T-cell (primary cell): Measurements from ENCODE around the gene DOP1A. TPM values are rescaled to one million over a fixed set of nuclear protein-coding genes. Genes with fewer than 3 reads are reported as not detected.

Source experiments
- ATAC-seq, 4 experiments: fragments of 200-7000 bp in 3 of 4; fragments of 150-1000 bp in 1 of 4; cut with Tn5 transposase; replicated peaks in 1 of 4; 1 replicate in 3 of 4; 2 replicates in 1 of 4; pipeline ENCODE4 v1.10.0; 2021; ENCODE audit warnings: moderate library complexity in 3 of 4, mild to moderate bottlenecking in 2 of 4, moderate number of reproducible peaks in 1 of 4
- CTCF ChIA-PET, 2 donors: fragments of 300-600 bp; sonication (Branson Sonifier 250); formaldehyde crosslinking; loops; one replicate each; lab custom pipeline; 2022; ENCODE audit warnings: antibody characterized with exemption in 2 of 2; lab: Charles Lee
- POLR2A ChIA-PET, 2 donors: fragments of 300-600 bp; sonication (Branson Sonifier 250); formaldehyde crosslinking; loops; one replicate each; lab custom pipeline; 2022; ENCODE audit warnings: antibody characterized with exemption in 2 of 2; lab: Charles Lee
- DNase-seq, 35 experiments: peaks; one replicate each; pipeline versions ENCODE4 v3.0.0 to v3.0.0-alpha.2; 2013 to 2023
- H3K27ac ChIP-seq: one replicate; pipeline ENCODE4 v1.5.1; 2013; ENCODE audit warnings: low read length
- H3K27me3 ChIP-seq, 2 experiments: replicated peaks in 1 of 2; 1 replicate in 1 of 2; 2 replicates in 1 of 2; pipeline versions ENCODE4 v1.6.1 to v1.7.0; 2013; ENCODE audit warnings: low read length in 1 of 2, mixed read lengths in 1 of 2; ENCODE audit not compliant: control insufficient read depth in 2 of 2, insufficient read depth in 2 of 2; ENCODE audit errors: extremely low read depth in 1 of 2
- H3K36me3 ChIP-seq, 2 donors: 1 replicate in 1 of 2; 2 replicates in 1 of 2; pipeline versions ENCODE4 v1.6.1 to v1.7.0; 2013; ENCODE audit warnings: low read length in 1 of 2; ENCODE audit not compliant: control insufficient read depth in 2 of 2, insufficient read depth in 1 of 2; ENCODE audit errors: extremely low read depth in 1 of 2
- H3K4me1 ChIP-seq, 2 experiments: 1 replicate in 1 of 2; 2 replicates in 1 of 2; pipeline versions ENCODE4 v1.6.1 to v1.7.0; 2013; ENCODE audit warnings: low read length in 2 of 2, mixed read lengths in 1 of 2; ENCODE audit not compliant: insufficient read depth in 2 of 2, control insufficient read depth in 1 of 2; ENCODE audit errors: extremely low read depth in 1 of 2
- H3K4me3 ChIP-seq, 2 donors: 1 replicate in 1 of 2; 2 replicates in 1 of 2; pipeline versions ENCODE4 v1.5.1 to v1.7.0; 2013; ENCODE audit warnings: mild to moderate bottlenecking in 2 of 2, low read length in 1 of 2, moderate library complexity in 1 of 2; ENCODE audit not compliant: control insufficient read depth in 1 of 2; ENCODE audit errors: extremely low read depth in 1 of 2
- H3K9me3 ChIP-seq: 2 replicates; pipeline ENCODE4 v1.7.0; 2013
- H3K27ac Mint-ChIP-seq, 2 donors: one replicate each; pipeline ENCODE4 v1.8.0; 2020 to 2021; ENCODE audit warnings: mild to moderate bottlenecking in 2 of 2, mixed read lengths in 2 of 2
- H3K27me3 Mint-ChIP-seq, 2 donors: one replicate each; pipeline ENCODE4 v1.8.0; 2021 to 2022; ENCODE audit warnings: mixed read lengths in 2 of 2
- H3K36me3 Mint-ChIP-seq: one replicate; pipeline ENCODE4 v1.8.0; 2021; ENCODE audit warnings: mixed read lengths
- H3K4me1 Mint-ChIP-seq, 3 donors: one replicate each; pipeline ENCODE4 v1.8.0; 2020 to 2022; ENCODE audit warnings: mixed read lengths in 3 of 3, mild to moderate bottlenecking in 1 of 3
- H3K4me3 Mint-ChIP-seq, 3 donors: one replicate each; pipeline ENCODE4 v1.8.0; 2020 to 2022; ENCODE audit warnings: mild to moderate bottlenecking in 3 of 3, mixed read lengths in 3 of 3, moderate library complexity in 3 of 3
- H3K9me3 Mint-ChIP-seq, 3 donors: one replicate each; pipeline ENCODE4 v1.8.0; 2020 to 2022; ENCODE audit warnings: mixed read lengths in 3 of 3
- WGBS: methylation state at CpG from one replicate; pipeline ENCODE4 v1.1.5; 2013; ENCODE audit warnings: missing lambda C conversion rate; ENCODE audit not compliant: insufficient coverage; 5-methylcytosine and 5-hydroxymethylcytosine counted together
- total RNA-seq, 35 experiments: library from RNA in 6 of 35; stranded (reverse) in 6 of 35; fragments of 120-200 nt in 1 of 35; gene quantifications; one replicate each; pipeline versions ENCODE4 v1.2.1 to v1.2.4 and lab custom pipeline; 2013 to 2026

DOP1A gene, protein sequence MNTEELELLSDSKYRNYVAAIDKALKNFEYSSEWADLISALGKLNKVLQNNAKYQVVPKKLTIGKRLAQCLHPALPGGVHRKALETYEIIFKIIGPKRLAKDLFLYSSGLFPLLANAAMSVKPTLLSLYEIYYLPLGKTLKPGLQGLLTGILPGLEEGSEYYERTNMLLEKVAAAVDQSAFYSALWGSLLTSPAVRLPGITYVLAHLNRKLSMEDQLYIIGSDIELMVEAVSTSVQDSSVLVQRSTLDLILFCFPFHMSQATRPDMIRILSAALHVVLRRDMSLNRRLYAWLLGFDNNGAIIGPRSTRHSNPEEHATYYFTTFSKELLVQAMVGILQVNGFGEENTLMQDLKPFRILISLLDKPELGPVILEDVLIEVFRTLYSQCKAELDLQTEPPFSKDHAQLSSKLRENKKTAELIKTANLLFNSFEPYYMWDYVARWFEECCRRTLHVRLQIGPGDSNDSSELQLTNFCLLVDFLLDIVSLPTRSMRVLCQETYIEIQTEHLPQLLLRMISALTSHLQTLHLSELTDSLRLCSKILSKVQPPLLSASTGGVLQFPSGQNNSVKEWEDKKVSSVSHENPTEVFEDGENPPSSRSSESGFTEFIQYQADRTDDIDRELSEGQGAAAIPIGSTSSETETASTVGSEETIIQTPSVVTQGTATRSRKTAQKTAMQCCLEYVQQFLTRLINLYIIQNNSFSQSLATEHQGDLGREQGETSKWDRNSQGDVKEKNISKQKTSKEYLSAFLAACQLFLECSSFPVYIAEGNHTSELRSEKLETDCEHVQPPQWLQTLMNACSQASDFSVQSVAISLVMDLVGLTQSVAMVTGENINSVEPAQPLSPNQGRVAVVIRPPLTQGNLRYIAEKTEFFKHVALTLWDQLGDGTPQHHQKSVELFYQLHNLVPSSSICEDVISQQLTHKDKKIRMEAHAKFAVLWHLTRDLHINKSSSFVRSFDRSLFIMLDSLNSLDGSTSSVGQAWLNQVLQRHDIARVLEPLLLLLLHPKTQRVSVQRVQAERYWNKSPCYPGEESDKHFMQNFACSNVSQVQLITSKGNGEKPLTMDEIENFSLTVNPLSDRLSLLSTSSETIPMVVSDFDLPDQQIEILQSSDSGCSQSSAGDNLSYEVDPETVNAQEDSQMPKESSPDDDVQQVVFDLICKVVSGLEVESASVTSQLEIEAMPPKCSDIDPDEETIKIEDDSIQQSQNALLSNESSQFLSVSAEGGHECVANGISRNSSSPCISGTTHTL (N-terminal part only)
- total RNA-seq (10 to 100 TPM; 19.0 to 26.8 (median 25.5) TPM), total RNA-seq (lab: John Stamatoyannopoulos, UW) (26.2 to 118 (median 64.1) reads per million in 29 experiments)
- 44.6 TPM for total RNA-seq (2013)

DNA sequence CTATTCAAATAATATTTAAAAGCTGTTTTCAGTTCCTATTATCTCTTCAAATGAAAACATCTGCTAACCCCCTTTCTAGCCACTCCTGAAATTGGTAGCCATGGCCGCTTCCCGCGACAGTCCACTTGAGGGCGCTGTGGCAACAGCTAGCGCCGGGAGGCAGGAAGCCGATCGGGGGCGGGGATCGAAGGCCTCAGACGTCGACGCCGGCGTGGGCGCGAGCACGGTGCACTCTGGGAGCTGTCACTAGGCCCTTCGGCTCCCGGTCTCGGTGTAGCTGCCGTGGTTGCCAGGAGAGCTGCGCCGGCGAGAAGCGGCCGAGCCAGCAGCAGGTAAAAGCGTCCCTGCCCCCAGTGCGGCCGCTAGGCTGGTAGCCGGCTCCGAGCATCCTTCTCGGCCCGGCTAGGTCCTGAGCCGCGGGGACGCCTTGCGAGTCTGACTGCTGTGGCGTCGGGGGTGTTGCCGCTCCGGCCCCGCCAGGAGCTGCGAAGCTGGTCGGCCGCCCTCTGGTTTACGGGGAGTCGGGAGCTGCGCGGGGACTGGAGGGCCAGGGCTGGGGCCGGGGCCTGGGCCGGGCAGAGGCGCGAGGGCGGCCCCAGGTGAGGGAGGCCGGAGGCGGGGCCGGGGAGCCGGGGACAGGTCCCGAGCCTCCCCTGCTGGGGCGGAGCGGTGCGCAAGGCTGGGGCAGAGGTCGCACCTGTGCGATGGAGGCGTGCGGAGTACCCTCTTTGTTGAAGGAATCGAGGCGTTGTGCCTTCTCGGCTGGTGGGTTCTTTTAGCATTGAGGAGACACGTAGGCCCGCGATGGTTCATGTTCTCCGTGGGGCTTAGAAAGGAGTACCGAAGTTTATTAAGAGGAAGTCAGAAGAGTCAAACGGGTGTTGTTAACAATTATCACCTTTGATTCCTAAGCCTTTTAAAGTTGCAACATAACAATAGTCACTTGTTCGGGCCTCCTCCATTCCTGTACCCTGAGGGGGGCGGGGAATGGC, at the start of gene DOP1A:
TSS of gene DOP1A (plus strand) at position 224 of the 992 bp plus-strand sequence. CDS start 29,307 bp downstream, outside the sequence.
- Histone ChIP-seq H3K4me1 (peaks cover 8 to 22% of the 10 kb centered on the region in 2 experiments), H3K4me3 (peak within 1 kb of the TSS; percentile 86 to 91), H3K27ac (peak within 1 kb of the TSS; percentile 82), H3K9me3 (no peaks in the 10 kb centered on the region), H3K36me3 (no peaks in the 10 kb centered on the region), H3K27me3 (no peaks in the 10 kb centered on the region)
- Mint-ChIP-seq H3K27me3 (no peaks in the 10 kb centered on the region), H3K4me1 (peaks cover 37 to 63% (median 53%) of the 10 kb centered on the region in 3 donors), H3K4me3 (peak within 1 kb of the TSS; percentile 90 to 93 (median 91)), H3K9me3 (no peaks in the 10 kb centered on the region), H3K36me3 (no peaks in the 10 kb centered on the region), H3K27ac (peak within 1 kb of the TSS; percentile 88 to 91)
- DNase-seq (peak; percentile 90 to 98 (median 95)), ATAC-seq (peak; percentile 88 to 92 (median 90))
- ChIA-PET POLR2A (interaction anchor here (0.6 to 1.2 kb wide), 3 partner anchors 367 to 992 kb away, joined by 3 to 4 read pairs (median 3); no protein-coding TSS in a partner anchor), CTCF (interaction anchor here (0.6 to 4.4 kb wide), 52 partner anchors 8 to 1160 kb away, joined by 3 to 52 read pairs (median 5); partner anchors contain the start of genes CEP162 (in 1 of the 2), CYB5R4 (in 1 of the 2), IBTK (in 1 of the 2) and PGM3 (in 1 of the 2))
- under 1% methylated on average over 66 of the region's 78 CpGs for WGBS

DNA sequence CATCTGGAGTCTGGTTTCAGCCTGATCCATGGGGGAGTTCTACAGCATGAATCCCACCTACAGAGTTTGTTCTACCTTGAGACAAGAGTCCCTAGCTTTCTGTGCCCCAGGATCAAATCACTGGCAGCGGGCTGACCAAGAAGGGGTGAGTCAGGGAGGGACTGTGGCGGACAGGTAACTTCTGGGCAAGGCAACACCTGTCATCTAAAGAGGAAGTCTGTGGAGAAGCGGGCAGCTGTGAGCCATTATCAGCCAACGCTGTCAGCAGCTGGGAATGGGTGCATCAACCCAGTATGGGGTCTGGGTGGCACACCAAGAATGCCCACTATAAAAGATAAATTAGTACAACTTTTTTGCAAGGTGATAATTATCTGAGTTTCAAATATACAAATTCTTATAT, 47.7 kb upstream of the DOP1A start:
- no peaks in the 10 kb centered on the region for H3K27me3 ChIP-seq
- DNase-seq, result no peak
- peaks cover 0 to 23% of the 10 kb centered on the region in 2 donors for H3K36me3 ChIP-seq
- Mint-ChIP-seq H3K9me3 (peaks cover 0 to 5% (median 4%) of the 10 kb centered on the region in 3 donors), H3K4me1 (no peaks in the 10 kb centered on the region), H3K4me3 (no peak overlapping the region), H3K27ac (no peak overlapping the region), H3K36me3 (peaks cover 67% of the 10 kb centered on the region), H3K27me3 (no peaks in the 10 kb centered on the region)
- no peak for ATAC-seq
- 90% methylated on average over 2 of the region's 4 CpGs for WGBS
- no peaks in the 10 kb centered on the region for H3K4me1 ChIP-seq
- CTCF ChIA-PET, result no interaction called here
- POLR2A ChIA-PET, result no interaction called here
- no peak overlapping the region for H3K4me3 ChIP-seq
- H3K9me3 ChIP-seq, result no peaks in the 10 kb centered on the region
- H3K27ac ChIP-seq, result no peak overlapping the region

DNA sequence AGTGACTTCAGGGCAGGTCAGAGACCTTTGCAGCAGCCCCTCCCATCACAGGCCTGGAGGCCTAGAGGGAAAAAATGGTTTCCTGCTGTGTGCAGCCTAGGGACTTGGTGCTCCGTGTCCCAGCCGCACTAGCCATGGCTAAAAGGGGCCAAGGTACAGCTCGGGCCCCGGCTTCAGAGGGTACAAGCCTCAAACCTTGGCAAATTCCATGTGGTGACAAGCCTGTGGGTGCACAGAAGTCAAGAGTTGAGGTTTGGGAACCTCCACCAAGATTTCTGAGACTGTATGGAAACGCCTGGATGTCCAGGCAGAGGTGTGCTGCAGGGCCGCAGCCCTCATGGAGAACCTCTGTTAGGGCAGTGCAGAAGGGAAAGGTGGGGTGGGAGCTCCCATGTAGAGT, 35.8 kb upstream of the DOP1A start:
- H3K4me1 Mint-ChIP-seq, result no peaks in the 10 kb centered on the region
- no peak overlapping the region for H3K4me3 Mint-ChIP-seq
- 86% methylated on average over 6 of the region's 6 CpGs for WGBS
- ChIA-PET POLR2A (no interaction called here), CTCF (no interaction called here)
- H3K27ac Mint-ChIP-seq, result no peak overlapping the region
- no peak for ATAC-seq
- no peaks in the 10 kb centered on the region for H3K27me3 Mint-ChIP-seq
- H3K4me3 ChIP-seq, result no peak overlapping the region
- peaks cover 3% of the 10 kb centered on the region for H3K9me3 ChIP-seq
- peaks cover 0 to 20% (median 3%) of the 10 kb centered on the region in 3 donors for H3K9me3 Mint-ChIP-seq
- H3K36me3 ChIP-seq, result peaks cover 0 to 6% of the 10 kb centered on the region in 2 donors
- H3K36me3 Mint-ChIP-seq, result peaks cover 68% of the 10 kb centered on the region
- H3K4me1 ChIP-seq, result no peaks in the 10 kb centered on the region
- no peak overlapping the region for H3K27ac ChIP-seq
- DNase-seq, result no peak
- no peaks in the 10 kb centered on the region for H3K27me3 ChIP-seq

DNA sequence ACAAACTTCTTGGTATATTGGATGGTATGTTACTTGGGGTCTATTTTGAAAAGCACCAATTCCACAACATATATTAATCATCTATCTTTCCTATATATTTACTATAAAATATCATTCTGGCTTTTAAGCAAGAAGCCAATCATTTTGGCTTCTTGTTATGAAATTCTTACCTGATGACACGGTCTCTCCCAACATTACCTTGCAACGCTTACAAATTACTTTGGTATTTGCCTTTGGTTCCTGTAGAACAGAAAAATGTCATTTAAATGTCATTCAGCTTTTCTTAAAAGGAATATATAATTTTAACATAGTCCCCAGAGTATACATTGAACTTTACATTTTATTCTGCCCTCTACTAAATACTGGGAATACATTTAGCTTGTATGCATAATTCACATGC, 29.2 kb upstream of the DOP1A start:
- Histone ChIP-seq H3K4me1 (no peaks in the 10 kb centered on the region), H3K4me3 (no peak overlapping the region), H3K27ac (no peak overlapping the region), H3K27me3 (no peaks in the 10 kb centered on the region), H3K9me3 (peaks cover 2% of the 10 kb centered on the region), H3K36me3 (peaks cover 2 to 4% of the 10 kb centered on the region in 2 donors)
- DNase-seq, result no peak
- Mint-ChIP-seq H3K36me3 (peaks cover 44% of the 10 kb centered on the region), H3K27me3 (no peaks in the 10 kb centered on the region), H3K4me1 (no peaks in the 10 kb centered on the region), H3K4me3 (no peak overlapping the region), H3K27ac (no peak overlapping the region), H3K9me3 (peaks cover 0 to 7% (median 0%) of the 10 kb centered on the region in 3 donors)
- ChIA-PET POLR2A (no interaction called here), CTCF (no interaction called here)
- no CpG with 5 or more reads among the region's 2 CpGs for WGBS
- ATAC-seq, result no peak

DNA sequence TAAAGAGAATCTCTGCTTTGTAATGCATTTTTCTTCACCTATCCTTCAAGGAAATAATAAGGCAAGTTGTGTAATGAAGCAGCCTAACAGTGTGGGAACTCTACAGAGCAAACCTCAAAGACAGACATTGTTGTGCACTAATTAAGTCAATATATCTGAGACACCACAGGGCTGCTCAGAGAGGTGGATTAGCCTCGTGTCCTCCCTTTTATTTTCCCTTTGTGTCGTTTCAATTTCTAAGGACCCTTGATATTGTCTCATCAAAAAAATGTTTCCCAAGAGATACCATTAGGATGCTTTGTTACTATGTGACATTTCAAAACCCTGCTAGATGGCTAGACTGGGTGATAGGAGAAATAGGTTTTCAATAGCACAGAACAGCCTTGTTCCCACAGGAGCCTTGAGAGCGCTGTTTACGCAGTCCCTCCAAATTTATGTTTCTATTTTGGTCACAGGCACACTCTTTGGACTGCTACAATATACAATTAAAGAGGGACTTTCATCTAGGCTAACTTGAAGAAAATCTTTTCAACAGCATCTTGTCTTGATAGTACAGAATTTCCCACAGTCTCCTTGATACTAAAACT, 24.9 kb upstream of the DOP1A start:
- ATAC-seq, result no peak
- H3K27ac Mint-ChIP-seq, result no peak overlapping the region
- H3K27me3 Mint-ChIP-seq, result no peaks in the 10 kb centered on the region
- H3K36me3 Mint-ChIP-seq, result peaks cover 16% of the 10 kb centered on the region
- Histone ChIP-seq H3K27ac (no peak overlapping the region), H3K4me1 (no peaks in the 10 kb centered on the region), H3K4me3 (no peak overlapping the region), H3K27me3 (no peaks in the 10 kb centered on the region), H3K9me3 (no peaks in the 10 kb centered on the region), H3K36me3 (peaks cover 2 to 3% of the 10 kb centered on the region in 2 donors)
- DNase-seq, result no peak
- 100% methylated on average over 1 of the region's 4 CpGs for WGBS
- ChIA-PET POLR2A (interaction anchor here in 1 of 2 donors (0.7 kb wide), 1 partner anchor 828 kb away, joined by 3 read pairs; no protein-coding TSS in a partner anchor), CTCF (no interaction called here)
- H3K4me3 Mint-ChIP-seq, result no peak overlapping the region
- no peaks in the 10 kb centered on the region for H3K4me1 Mint-ChIP-seq
- H3K9me3 Mint-ChIP-seq, result no peaks in the 10 kb centered on the region
